ENCODE measurements around the gene EIPR1.

EIPR1 gene

DNA sequence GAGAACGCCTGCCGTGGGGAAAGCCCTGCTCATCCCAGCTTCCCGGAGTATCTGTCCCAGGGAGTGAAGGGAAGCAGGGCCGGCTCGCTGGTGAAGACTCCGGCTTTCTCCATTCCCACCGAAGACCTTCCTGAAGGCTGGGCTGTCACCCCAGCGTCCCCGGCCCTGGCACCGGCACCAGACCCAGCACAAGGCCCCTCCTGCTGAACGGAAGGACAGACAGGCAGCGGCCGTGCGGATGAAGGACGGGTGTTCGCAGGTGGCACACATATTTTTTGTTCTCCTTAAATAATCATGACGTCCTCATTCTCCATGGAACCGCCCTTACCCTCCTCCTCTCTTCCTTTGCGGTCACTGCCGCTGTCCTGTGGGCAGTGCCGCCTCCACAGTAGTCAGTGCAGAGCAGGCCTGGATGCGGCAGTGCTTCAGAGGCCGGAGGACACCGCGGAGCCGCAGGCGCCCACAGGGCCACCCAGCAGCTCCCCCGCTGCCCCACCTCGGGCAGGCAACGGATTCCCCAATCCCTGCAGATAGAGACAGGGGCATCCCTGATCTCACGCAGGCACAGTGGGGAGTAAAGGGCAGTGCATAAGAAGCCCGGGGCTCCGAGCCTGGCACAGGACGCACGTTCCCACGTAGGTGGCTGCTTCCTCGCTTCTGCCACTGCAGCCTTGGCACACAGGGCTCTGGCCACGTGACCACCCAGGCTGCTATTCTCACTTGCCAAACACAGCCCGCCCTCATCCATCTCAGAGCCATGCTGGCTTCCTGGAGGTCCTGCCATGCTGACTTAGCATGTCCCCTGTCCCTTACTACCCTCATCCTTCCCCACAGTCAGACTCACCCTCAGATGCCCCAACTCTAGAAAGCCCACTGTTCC, 229.7 kb downstream of the EIPR1 start:
- in situ Hi-C loops (cut with MboI; ENCODE audit: low sequenced_read_pairs, unreplicated experiment): no loop called here
- TF ChIP-seq, protein P1, sequence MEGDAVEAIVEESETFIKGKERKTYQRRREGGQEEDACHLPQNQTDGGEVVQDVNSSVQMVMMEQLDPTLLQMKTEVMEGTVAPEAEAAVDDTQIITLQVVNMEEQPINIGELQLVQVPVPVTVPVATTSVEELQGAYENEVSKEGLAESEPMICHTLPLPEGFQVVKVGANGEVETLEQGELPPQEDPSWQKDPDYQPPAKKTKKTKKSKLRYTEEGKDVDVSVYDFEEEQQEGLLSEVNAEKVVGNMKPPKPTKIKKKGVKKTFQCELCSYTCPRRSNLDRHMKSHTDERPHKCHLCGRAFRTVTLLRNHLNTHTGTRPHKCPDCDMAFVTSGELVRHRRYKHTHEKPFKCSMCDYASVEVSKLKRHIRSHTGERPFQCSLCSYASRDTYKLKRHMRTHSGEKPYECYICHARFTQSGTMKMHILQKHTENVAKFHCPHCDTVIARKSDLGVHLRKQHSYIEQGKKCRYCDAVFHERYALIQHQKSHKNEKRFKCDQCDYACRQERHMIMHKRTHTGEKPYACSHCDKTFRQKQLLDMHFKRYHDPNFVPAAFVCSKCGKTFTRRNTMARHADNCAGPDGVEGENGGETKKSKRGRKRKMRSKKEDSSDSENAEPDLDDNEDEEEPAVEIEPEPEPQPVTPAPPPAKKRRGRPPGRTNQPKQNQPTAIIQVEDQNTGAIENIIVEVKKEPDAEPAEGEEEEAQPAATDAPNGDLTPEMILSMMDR (IDR thresholded peaks at IDR 0.05; ENCODE audit: borderline replicate concordance, control extremely low read depth, extremely low read depth, insufficient read depth, missing control alignments): no peak

DNA sequence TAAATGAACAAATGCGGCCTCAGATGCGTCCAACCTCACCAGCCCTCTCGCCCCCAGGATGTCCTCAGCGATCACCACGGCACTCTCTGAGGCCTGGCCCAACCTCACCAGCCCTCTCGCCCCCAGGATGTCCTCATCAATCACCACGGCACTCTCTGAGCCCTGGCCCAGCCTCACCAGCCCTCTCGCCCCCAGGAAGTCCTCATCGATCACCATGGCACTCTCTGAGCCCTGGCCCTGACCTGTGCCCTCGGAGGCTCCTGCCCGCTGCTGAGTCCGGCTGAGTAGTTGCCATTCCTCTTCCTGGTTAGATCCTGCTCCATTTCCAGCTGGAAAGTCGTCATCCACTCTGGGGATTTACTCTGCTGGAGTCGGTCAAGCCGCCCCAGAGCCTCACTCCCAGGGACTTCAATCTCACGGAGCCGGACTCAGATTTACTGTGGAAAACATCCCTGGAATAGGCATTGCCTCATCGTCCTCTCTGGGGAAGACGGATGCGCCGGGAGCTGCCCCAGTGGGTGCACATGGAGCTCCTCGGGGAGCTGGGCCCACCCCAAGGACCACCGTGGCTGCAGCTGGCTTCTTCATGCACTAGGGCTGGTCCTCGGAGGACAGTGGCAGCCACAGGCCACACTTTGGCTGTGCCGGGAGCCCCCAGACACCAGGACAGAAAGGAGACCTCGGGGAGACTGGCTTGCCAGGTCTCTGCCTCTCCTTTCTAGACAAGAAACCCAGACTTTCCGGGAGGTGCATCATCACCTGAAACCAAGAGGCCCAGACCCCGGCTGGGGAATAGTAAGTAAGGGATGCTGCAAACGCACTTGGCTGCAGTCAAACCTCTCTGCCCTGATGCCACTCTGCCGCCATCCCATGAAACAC, 230.6 kb downstream of the EIPR1 start:
- TF ChIP-seq, protein P1 (IDR thresholded peaks at IDR 0.05; ENCODE audit: borderline replicate concordance, control extremely low read depth, extremely low read depth, insufficient read depth, missing control alignments): no peak
- in situ Hi-C loops (cut with MboI; ENCODE audit: low sequenced_read_pairs, unreplicated experiment): no loop called here

More for the DNA sequence above, 229.7 kb downstream of the EIPR1 start:
- no peak for DNase-seq (ENCODE audit: low spot score)

DNA sequence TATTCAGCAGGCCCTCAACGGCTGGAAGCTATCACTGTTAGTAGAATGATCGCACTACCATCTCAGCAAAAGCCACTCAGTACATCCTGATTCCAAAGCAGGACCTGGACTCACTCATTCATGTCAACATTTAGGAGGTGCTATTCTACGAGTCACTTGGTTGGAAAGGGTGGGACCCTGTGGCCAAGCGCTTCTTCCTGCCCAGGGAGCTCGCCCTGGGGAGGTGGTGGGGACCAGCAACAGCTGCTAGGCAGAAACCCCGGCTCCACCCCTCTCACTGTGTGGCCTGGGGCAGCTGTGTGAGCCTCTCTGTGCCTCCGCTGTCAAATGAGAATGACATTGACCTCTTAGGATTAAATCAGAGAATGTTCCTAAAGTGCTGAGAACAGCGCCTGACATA, 231.4 kb downstream of the EIPR1 start:
- in situ Hi-C loops (cut with MboI; ENCODE audit: low sequenced_read_pairs, unreplicated experiment): no loop called here
- no peak for DNase-seq (ENCODE audit: low spot score)
- TF ChIP-seq, protein P1 (IDR thresholded peaks at IDR 0.05; ENCODE audit: borderline replicate concordance, control extremely low read depth, extremely low read depth, insufficient read depth, missing control alignments): no peak

More for the DNA sequence above, 230.6 kb downstream of the EIPR1 start:
- DNase-seq (ENCODE audit: low spot score): no peak

DNA sequence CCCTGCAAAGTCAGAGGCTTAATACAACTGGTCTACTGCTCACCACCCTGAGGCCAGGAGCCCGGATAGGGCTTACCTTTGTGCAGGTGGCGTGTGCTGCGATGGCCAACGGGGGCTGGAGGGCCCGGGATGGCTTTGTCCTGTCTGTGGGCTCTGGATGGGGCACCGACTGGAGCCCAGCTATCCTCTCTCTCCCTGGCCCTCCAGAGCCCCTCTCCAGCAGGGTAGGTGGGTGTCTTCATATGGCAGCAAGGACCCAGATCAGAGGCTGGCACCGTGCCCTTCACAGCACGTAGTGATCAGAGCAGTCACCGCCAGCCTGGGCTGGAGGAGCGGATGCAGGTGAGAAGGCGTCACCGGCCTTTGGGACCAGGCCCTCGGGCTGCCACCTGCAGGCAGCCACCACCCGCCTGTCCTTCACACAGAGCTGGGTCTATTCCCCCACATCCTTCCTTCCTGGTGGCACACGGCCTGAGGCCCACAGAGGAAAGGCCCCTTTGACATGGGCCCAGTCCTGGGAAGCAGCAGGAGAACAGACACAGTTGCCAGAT, 232.1 kb downstream of the EIPR1 start:
- TF ChIP-seq, protein P1 (IDR thresholded peaks at IDR 0.05; ENCODE audit: borderline replicate concordance, control extremely low read depth, extremely low read depth, insufficient read depth, missing control alignments): no peak
- in situ Hi-C loops (cut with MboI; ENCODE audit: low sequenced_read_pairs, unreplicated experiment): no loop called here
- no peak for DNase-seq (ENCODE audit: low spot score)

DNA sequence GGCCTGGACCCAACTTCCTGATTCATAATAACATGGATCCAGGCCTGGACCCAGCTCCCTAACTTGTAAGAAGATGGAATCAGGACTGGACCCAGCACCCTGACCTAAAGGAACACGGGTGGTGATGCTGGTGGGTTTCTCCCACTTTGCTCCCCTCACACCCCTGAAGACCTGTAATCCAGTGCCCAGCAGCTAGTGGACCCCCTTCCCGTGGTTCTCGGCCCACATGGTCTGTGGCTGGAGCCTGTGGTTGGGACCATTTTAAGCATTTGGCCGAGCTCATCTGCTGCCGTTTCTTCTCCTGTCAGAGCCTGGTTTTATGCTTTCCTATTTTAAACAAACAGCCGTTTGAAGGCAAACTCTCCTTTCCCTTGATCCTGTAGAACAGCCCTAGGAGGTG, 232.8 kb downstream of the EIPR1 start:
- TF ChIP-seq, protein P1 (IDR thresholded peaks at IDR 0.05; ENCODE audit: borderline replicate concordance, control extremely low read depth, extremely low read depth, insufficient read depth, missing control alignments): no peak
- DNase-seq (ENCODE audit: low spot score): no peak
- in situ Hi-C loops (cut with MboI; ENCODE audit: low sequenced_read_pairs, unreplicated experiment): no loop called here

DNA sequence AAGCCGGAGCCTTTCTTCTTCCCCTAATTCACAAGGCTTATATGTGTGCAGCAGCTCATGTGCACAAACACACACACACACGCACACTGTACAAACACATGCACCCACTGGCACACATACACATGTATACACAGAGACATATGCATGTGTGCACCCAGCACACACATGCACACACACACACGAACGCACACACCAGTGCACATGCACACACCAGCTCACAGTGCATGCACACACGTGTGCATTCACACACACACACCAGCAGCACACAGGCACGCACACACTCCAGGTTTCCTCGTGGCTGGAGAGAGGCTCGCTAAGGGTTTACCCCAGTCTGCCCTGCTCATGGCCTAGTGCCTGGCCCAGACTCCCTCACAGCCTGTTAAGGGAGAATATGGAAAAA, 234.0 kb downstream of the EIPR1 start:
- TF ChIP-seq, protein P1 (IDR thresholded peaks at IDR 0.05; ENCODE audit: borderline replicate concordance, control extremely low read depth, extremely low read depth, insufficient read depth, missing control alignments): no peak
- in situ Hi-C loops (cut with MboI; ENCODE audit: low sequenced_read_pairs, unreplicated experiment): no loop called here
- no peak for DNase-seq (ENCODE audit: low spot score)

Measured in GM13976 (cell line).